Upper lobe of left lung (tissue), 6 donors: ENCODE results near the gene SMIM38. TPM values are rescaled to one million over a fixed set of nuclear protein-coding genes. Genes with fewer than 3 reads are reported as not detected.

Experiments
- ATAC-seq, 2 donors: fragments of 200-7000 bp; cut with Tn5 transposase; one replicate each; pipeline ENCODE4 v1.9.1; 2022; ENCODE audit warnings: mild to moderate bottlenecking in 2 of 2, moderate library complexity in 2 of 2; ENCODE audit not compliant: low FRiP score in 2 of 2
- DNase-seq, 2 donors: peaks; one replicate each; pipeline ENCODE4 v3.0.0-alpha.2; 2019 to 2020
- H3K27ac ChIP-seq, 4 donors: fragments of 200-600 bp; sonication (generic); one replicate each; pipeline ENCODE4 v1.5.1; 2016 to 2019
- H3K27me3 ChIP-seq, 4 donors: fragments of 200-600 bp; sonication (generic); one replicate each; pipeline ENCODE4 v1.5.1; 2017 to 2019
- H3K36me3 ChIP-seq, 4 donors: fragments of 200-600 bp; sonication (generic); one replicate each; pipeline ENCODE4 v1.5.1; 2016 to 2019
- H3K4me1 ChIP-seq, 4 donors: fragments of 200-600 bp; sonication (generic); one replicate each; pipeline ENCODE4 v1.5.1; 2018 to 2019
- H3K4me3 ChIP-seq, 4 donors: fragments of 200-600 bp; sonication (generic); one replicate each; pipeline ENCODE4 v1.5.1; 2017 to 2019; ENCODE audit warnings: mild to moderate bottlenecking in 2 of 4, moderate library complexity in 1 of 4
- H3K9me3 ChIP-seq, 4 donors: fragments of 200-600 bp; sonication (generic); one replicate each; pipeline ENCODE4 v1.5.1; 2018 to 2019
- EP300 ChIP-seq, 4 donors: sonication (generic); formaldehyde crosslinking; IDR thresholded peaks; one replicate each; pipeline ENCODE4 v1.5.1; 2017; ENCODE audit warnings: antibody characterized with exemption in 4 of 4, control low read depth in 2 of 4
- POLR2A ChIP-seq, 4 donors: fragments of 450-650 bp; IDR thresholded peaks; one replicate each; pipeline ENCODE4 v1.5.1; 2016 to 2017; ENCODE audit warnings: antibody characterized with exemption in 4 of 4, mild to moderate bottlenecking in 2 of 4
- POLR2AphosphoS5 ChIP-seq, 2 donors: sonication (generic); formaldehyde crosslinking; IDR thresholded peaks; one replicate each; pipeline ENCODE4 v1.5.1; 2017; ENCODE audit warnings: antibody characterized with exemption in 2 of 2
- WGBS, 2 donors: methylation state at CpG; one replicate each; pipeline ENCODE4 v1.1.5; 2017 to 2018; 5-methylcytosine and 5-hydroxymethylcytosine counted together
- total RNA-seq, 6 donors: library from RNA; depleted of rRNA in 4 of 6; stranded (reverse); fragments of >200 nt in 4 of 6; gene quantifications; one replicate each; pipeline versions ENCODE4 v1.1.0 to v1.2.1, GENCODE V29; 2016 to 2021
- TF ChIP-seq, protein P1 (sequence below), 6 experiments: fragments of 450-650 bp in 4 of 6; fragments of 200-600 bp in 2 of 6; sonication (generic) in 2 of 6; IDR thresholded peaks; one replicate each; pipeline ENCODE4 v1.5.1; 2016 to 2019; ENCODE audit warnings: antibody characterized with exemption in 6 of 6
- donor health status: DM: no; HTN: no; CAD: no; lungs with moderate emphysema.
- donor health status: DM: no; HTN: yes; CAD: no; lungs with severe emphysema.

SMIM38 gene
- total RNA-seq, 6 donors from 2014 or later = 0.10 to 0.67 (median 0.55) TPM; not detected in 2

DNA sequence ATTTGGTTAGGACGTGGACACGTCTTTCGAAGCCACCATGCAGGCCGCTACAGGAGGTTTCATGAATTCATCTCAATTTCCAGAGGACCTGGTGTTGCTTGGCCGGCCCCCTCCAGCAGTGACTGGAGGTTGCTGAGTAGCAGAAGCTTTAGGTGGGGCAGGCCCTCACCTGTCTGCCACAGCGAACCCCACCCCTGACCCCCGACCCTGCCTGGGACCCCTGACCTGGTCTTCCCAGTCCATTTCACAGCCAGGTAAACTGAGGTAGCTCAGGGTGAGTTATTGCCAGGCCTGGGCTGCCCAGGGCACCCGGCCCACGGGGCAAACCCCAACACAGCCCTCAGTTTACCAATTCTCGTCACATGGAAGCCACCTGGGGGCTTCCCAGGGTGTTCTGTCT, 39.1 kb upstream of the SMIM38 start:
- DNase-seq = no peak
- Histone ChIP-seq H3K27ac (peak overlapping the region in 1 of 4 donors; percentile 65), H3K4me1 (peaks cover 6 to 27% (median 11%) of the 10 kb centered on the region in 4 donors), H3K27me3 (no peaks in the 10 kb centered on the region), H3K9me3 (peaks cover 0 to 4% (median 0%) of the 10 kb centered on the region in 4 donors), H3K4me3 (no peak overlapping the region), H3K36me3 (no peaks in the 10 kb centered on the region)
- ATAC-seq = no peak
- TF ChIP-seq POLR2AphosphoS5 (IDR thresholded peaks at IDR 0.05) (no peak), EP300 (IDR thresholded peaks at IDR 0.05) (no peak), POLR2A (IDR thresholded peaks at IDR 0.05) (no peak)
- TF ChIP-seq, protein P1, sequence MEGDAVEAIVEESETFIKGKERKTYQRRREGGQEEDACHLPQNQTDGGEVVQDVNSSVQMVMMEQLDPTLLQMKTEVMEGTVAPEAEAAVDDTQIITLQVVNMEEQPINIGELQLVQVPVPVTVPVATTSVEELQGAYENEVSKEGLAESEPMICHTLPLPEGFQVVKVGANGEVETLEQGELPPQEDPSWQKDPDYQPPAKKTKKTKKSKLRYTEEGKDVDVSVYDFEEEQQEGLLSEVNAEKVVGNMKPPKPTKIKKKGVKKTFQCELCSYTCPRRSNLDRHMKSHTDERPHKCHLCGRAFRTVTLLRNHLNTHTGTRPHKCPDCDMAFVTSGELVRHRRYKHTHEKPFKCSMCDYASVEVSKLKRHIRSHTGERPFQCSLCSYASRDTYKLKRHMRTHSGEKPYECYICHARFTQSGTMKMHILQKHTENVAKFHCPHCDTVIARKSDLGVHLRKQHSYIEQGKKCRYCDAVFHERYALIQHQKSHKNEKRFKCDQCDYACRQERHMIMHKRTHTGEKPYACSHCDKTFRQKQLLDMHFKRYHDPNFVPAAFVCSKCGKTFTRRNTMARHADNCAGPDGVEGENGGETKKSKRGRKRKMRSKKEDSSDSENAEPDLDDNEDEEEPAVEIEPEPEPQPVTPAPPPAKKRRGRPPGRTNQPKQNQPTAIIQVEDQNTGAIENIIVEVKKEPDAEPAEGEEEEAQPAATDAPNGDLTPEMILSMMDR (IDR thresholded peaks at IDR 0.05) = no peak
- 87 to 94% methylated on average over 6 to 10 of the region's 10 CpGs for WGBS, 2 donors

DNA sequence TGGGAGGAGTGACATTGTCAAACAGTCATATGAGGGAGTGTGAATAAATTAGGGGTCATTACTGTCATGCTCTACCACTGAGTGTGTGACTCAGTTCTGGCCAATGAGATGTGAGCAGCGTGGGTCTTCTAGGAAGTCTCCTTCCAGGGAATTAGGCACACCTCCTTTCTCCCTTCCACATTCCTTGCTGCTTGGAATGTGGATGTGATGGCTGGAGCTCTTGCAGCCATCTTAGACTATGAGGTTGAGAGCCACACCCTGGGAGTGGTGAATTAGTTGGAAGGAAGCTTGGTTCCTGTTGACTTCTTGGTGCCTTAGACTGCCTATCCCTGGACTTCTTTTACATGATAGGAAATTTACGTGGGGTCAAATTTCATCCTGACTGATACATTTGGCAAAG, 36.5 kb upstream of the SMIM38 start:
- 89 to 92% methylated on average over 2 of the region's 2 CpGs for WGBS, 2 donors
- H3K36me3 ChIP-seq = no peaks in the 10 kb centered on the region
- H3K27me3 ChIP-seq = no peaks in the 10 kb centered on the region
- no peak for ATAC-seq
- H3K4me1 ChIP-seq = peaks cover 29 to 52% (median 34%) of the 10 kb centered on the region in 4 donors
- no peak overlapping the region for H3K4me3 ChIP-seq
- H3K9me3 ChIP-seq = peaks cover 0 to 4% (median 0%) of the 10 kb centered on the region in 4 donors
- TF ChIP-seq POLR2A (IDR thresholded peaks at IDR 0.05) (no peak), EP300 (IDR thresholded peaks at IDR 0.05) (no peak), POLR2AphosphoS5 (IDR thresholded peaks at IDR 0.05) (no peak)
- TF ChIP-seq, protein P1 (IDR thresholded peaks at IDR 0.05) = no peak
- DNase-seq = no peak
- H3K27ac ChIP-seq = no peak overlapping the region

DNA sequence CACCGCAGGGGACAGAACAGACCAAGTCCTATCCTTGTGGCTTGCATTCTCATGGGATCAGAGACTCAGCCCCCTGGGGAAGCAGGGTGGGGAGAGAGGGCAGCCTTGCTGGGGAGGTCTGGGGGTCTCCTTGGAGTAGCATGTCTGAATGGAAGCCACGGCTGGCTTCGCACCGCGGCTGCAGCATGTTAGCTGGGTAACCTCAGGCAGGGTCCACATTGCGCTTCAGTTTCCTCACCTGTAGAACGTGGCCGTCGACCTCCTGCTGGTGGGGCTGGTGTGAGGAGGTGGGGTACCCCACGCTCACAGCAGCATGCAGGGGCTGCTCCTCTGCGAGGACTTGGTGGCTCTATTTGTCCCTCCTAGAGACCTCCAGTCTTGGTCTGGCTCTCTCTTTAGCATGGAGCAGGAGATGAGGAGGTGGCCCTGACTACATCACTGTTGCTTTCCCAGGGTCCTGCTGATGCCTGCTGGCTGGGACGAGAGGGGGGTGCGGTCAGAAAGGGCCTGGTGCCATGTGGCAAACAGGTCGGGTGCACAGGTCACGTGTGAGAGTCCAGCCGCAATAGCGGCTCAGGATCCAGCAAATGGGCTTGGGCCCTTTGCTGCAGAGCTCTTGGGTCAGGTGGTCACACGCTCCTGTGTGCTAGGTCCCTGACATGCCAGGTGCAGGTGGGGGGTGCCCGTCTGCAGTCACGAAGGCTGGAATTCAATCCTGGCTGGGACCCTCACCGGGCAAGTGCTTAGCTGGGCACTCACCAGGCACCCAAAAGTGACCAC, 35.4 kb upstream of the SMIM38 start:
- Histone ChIP-seq H3K4me3 (no peak overlapping the region), H3K27ac (no peak overlapping the region), H3K4me1 (peaks cover 27 to 47% (median 32%) of the 10 kb centered on the region in 4 donors), H3K9me3 (peaks cover 0 to 4% (median 0%) of the 10 kb centered on the region in 4 donors), H3K27me3 (no peaks in the 10 kb centered on the region), H3K36me3 (no peaks in the 10 kb centered on the region)
- no peak for DNase-seq
- ATAC-seq = no peak
- WGBS, 2 donors = 84 to 92% methylated on average over 11 to 16 of the region's 21 CpGs
- TF ChIP-seq EP300 (IDR thresholded peaks at IDR 0.05) (no peak), POLR2A (IDR thresholded peaks at IDR 0.05) (no peak), POLR2AphosphoS5 (IDR thresholded peaks at IDR 0.05) (no peak)
- TF ChIP-seq, protein P1 (IDR thresholded peaks at IDR 0.05) = no peak

DNA sequence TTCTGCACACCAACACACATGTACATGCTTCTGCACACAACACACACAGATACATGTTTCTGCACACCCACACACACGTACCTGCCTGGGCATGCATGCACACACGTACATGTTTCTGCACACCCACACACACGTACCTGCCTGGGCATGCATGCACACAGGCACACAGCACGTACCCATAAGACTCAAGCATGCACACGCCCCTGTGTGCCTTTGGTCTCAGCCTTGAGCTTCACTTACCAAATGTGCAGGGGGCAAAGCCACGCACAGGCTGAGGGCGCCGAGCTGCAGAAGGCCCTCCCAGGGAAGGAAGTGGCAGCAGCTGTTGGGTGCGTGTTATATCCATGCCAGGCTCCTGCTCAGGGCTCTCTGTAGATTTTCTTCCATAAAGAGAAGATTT, 34.7 kb upstream of the SMIM38 start:
- no peaks in the 10 kb centered on the region for H3K27me3 ChIP-seq
- peaks cover 24 to 40% (median 29%) of the 10 kb centered on the region in 4 donors for H3K4me1 ChIP-seq
- no peak overlapping the region for H3K4me3 ChIP-seq
- no peak for DNase-seq
- H3K36me3 ChIP-seq = no peaks in the 10 kb centered on the region
- ATAC-seq = no peak
- WGBS, 2 donors = 81 to 83% methylated on average over 6 to 9 of the region's 9 CpGs
- peak overlapping the region in 1 of 4 donors; percentile 88 for H3K27ac ChIP-seq
- peaks cover 0 to 4% (median 0%) of the 10 kb centered on the region in 4 donors for H3K9me3 ChIP-seq
- TF ChIP-seq POLR2AphosphoS5 (IDR thresholded peaks at IDR 0.05) = no peak
- TF ChIP-seq, protein P1 (IDR thresholded peaks at IDR 0.05) = no peak
- no peak for TF ChIP-seq POLR2A (IDR thresholded peaks at IDR 0.05)
- TF ChIP-seq EP300 (IDR thresholded peaks at IDR 0.05) = no peak
